T-helper 1 cell treated with Interleukin-12 subunit alpha and Interleukin-12 subunit beta and Interleukin-4 antibody, amounts not matched to agents 30 μg/mL and 1 μg/mL, for 36 hours (primary cell): ENCODE data around the gene ENAH.

Experiments
- H3K27ac Mint-ChIP-seq: one replicate; pipeline ENCODE4 v1.8.0; 2021; ENCODE audit warnings: mild to moderate bottlenecking, mixed read lengths
- H3K27me3 Mint-ChIP-seq: one replicate; pipeline ENCODE4 v1.8.0; 2021; ENCODE audit warnings: low read depth, mixed read lengths
- H3K36me3 Mint-ChIP-seq: one replicate; pipeline ENCODE4 v1.8.0; 2021; ENCODE audit warnings: low read depth, mixed read lengths
- H3K4me1 Mint-ChIP-seq: one replicate; pipeline ENCODE4 v1.8.0; 2021; ENCODE audit warnings: low read depth, mixed read lengths
- H3K4me3 Mint-ChIP-seq: one replicate; pipeline ENCODE4 v1.8.0; 2021; ENCODE audit warnings: mild to moderate bottlenecking, moderate library complexity, mixed read lengths
- H3K9me3 Mint-ChIP-seq: one replicate; pipeline ENCODE4 v1.8.0; 2021; ENCODE audit warnings: mixed read lengths

ENAH gene

GRCh38 chr1:225534135-225534534 is 118.8 kb downstream of the ENAH start:
- Mint-ChIP-seq H3K9me3 (no peaks in the 10 kb centered on the region), H3K4me3 (no peak overlapping the region), H3K36me3 (no peaks in the 10 kb centered on the region), H3K27me3 (peaks cover 53% of the 10 kb centered on the region), H3K27ac (no peak overlapping the region), H3K4me1 (no peaks in the 10 kb centered on the region)

GRCh38 chr1:225533238-225533637 is 119.7 kb downstream of the ENAH start:
- Mint-ChIP-seq H3K4me1 (no peaks in the 10 kb centered on the region), H3K36me3 (no peaks in the 10 kb centered on the region), H3K27me3 (peaks cover 45% of the 10 kb centered on the region), H3K27ac (no peak overlapping the region), H3K9me3 (no peaks in the 10 kb centered on the region), H3K4me3 (no peak overlapping the region)

GRCh38 chr1:225532240-225532944 is 120.5 kb downstream of the ENAH start:
- H3K9me3 Mint-ChIP-seq: no peaks in the 10 kb centered on the region
- no peaks in the 10 kb centered on the region for H3K4me1 Mint-ChIP-seq
- no peak overlapping the region for H3K27ac Mint-ChIP-seq
- no peak overlapping the region for H3K4me3 Mint-ChIP-seq
- no peaks in the 10 kb centered on the region for H3K36me3 Mint-ChIP-seq
- H3K27me3 Mint-ChIP-seq: peaks cover 41% of the 10 kb centered on the region

- H3K27me3 Mint-ChIP-seq: peaks cover 32% of the 10 kb centered on the region
- H3K9me3 Mint-ChIP-seq: no peaks in the 10 kb centered on the region
- H3K36me3 Mint-ChIP-seq: no peaks in the 10 kb centered on the region
Measured at GRCh38 chr1:225529726-225530125, 123.2 kb downstream of the ENAH start.

GRCh38 chr1:225527575-225527974 is 125.3 kb downstream of the ENAH start:
- peaks cover 17% of the 10 kb centered on the region for H3K27me3 Mint-ChIP-seq
- H3K9me3 Mint-ChIP-seq: no peaks in the 10 kb centered on the region
- H3K4me3 Mint-ChIP-seq: no peak overlapping the region
- no peaks in the 10 kb centered on the region for H3K36me3 Mint-ChIP-seq
- no peaks in the 10 kb centered on the region for H3K4me1 Mint-ChIP-seq
- H3K27ac Mint-ChIP-seq: no peak overlapping the region

More at GRCh38 chr1:225529726-225530125, 123.2 kb downstream of the ENAH start:
- Mint-ChIP-seq H3K4me1 (no peaks in the 10 kb centered on the region), H3K4me3 (no peak overlapping the region), H3K27ac (no peak overlapping the region)

GRCh38 chr1:225526878-225527277 is 126.0 kb downstream of the ENAH start:
- Mint-ChIP-seq H3K9me3 (no peaks in the 10 kb centered on the region), H3K4me3 (no peak overlapping the region), H3K27ac (no peak overlapping the region), H3K27me3 (peaks cover 17% of the 10 kb centered on the region), H3K4me1 (no peaks in the 10 kb centered on the region), H3K36me3 (no peaks in the 10 kb centered on the region)

- Mint-ChIP-seq H3K27me3 (peaks cover 11% of the 10 kb centered on the region), H3K4me1 (no peaks in the 10 kb centered on the region), H3K9me3 (no peaks in the 10 kb centered on the region), H3K4me3 (no peak overlapping the region), H3K36me3 (no peaks in the 10 kb centered on the region), H3K27ac (no peak overlapping the region)
Measured at GRCh38 chr1:225525377-225525776, 127.5 kb downstream of the ENAH start.

GRCh38 chr1:225524570-225524969 is 128.4 kb downstream of the ENAH start:
- Mint-ChIP-seq H3K36me3 (no peaks in the 10 kb centered on the region), H3K9me3 (no peaks in the 10 kb centered on the region), H3K4me1 (no peaks in the 10 kb centered on the region), H3K27me3 (peaks cover 10% of the 10 kb centered on the region), H3K27ac (no peak overlapping the region), H3K4me3 (no peak overlapping the region)

GRCh38 chr1:225523263-225523950 is 129.5 kb downstream of the ENAH start:
- Mint-ChIP-seq H3K27ac (no peak overlapping the region), H3K9me3 (no peaks in the 10 kb centered on the region), H3K27me3 (peaks cover 15% of the 10 kb centered on the region), H3K36me3 (no peaks in the 10 kb centered on the region), H3K4me3 (no peak overlapping the region), H3K4me1 (no peaks in the 10 kb centered on the region)

- Mint-ChIP-seq H3K36me3 (no peaks in the 10 kb centered on the region), H3K27me3 (peaks cover 15% of the 10 kb centered on the region), H3K4me3 (no peak overlapping the region), H3K4me1 (no peaks in the 10 kb centered on the region), H3K27ac (no peak overlapping the region), H3K9me3 (no peaks in the 10 kb centered on the region)
Measured at GRCh38 chr1:225522588-225523262, 130.2 kb downstream of the ENAH start.

- Mint-ChIP-seq H3K4me1 (no peaks in the 10 kb centered on the region), H3K4me3 (no peak overlapping the region), H3K27ac (no peak overlapping the region), H3K36me3 (no peaks in the 10 kb centered on the region), H3K9me3 (no peaks in the 10 kb centered on the region), H3K27me3 (peaks cover 24% of the 10 kb centered on the region)
Measured at GRCh38 chr1:225520587-225521227, 132.2 kb downstream of the ENAH start.

- Mint-ChIP-seq H3K27me3 (peaks cover 25% of the 10 kb centered on the region), H3K9me3 (no peaks in the 10 kb centered on the region), H3K4me1 (no peaks in the 10 kb centered on the region), H3K27ac (no peak overlapping the region), H3K36me3 (no peaks in the 10 kb centered on the region), H3K4me3 (no peak overlapping the region)
Measured at GRCh38 chr1:225519166-225519863, 133.6 kb downstream of the ENAH start.

GRCh38 chr1:225517697-225518096 is 135.2 kb downstream of the ENAH start:
- Mint-ChIP-seq H3K36me3 (no peaks in the 10 kb centered on the region), H3K9me3 (no peaks in the 10 kb centered on the region), H3K27me3 (peaks cover 32% of the 10 kb centered on the region), H3K4me3 (no peak overlapping the region), H3K4me1 (no peaks in the 10 kb centered on the region), H3K27ac (no peak overlapping the region)

- Mint-ChIP-seq H3K4me1 (no peaks in the 10 kb centered on the region), H3K9me3 (no peaks in the 10 kb centered on the region), H3K36me3 (no peaks in the 10 kb centered on the region), H3K27me3 (peaks cover 32% of the 10 kb centered on the region), H3K4me3 (no peak overlapping the region), H3K27ac (no peak overlapping the region)
Measured at GRCh38 chr1:225517221-225517620, 135.7 kb downstream of the ENAH start.
